ENCODE measurements around the gene AGER. TPM values are rescaled to one million over a fixed set of nuclear protein-coding genes. Genes with fewer than 3 reads are reported as not detected.
A peak's percentile ranks its signal among the peaks of the same experiment; 100 is the strongest.

Gene AGER
- total and polyA plus RNA-seq, 9 of the 15 experiments (the other 6 are each of a cell fraction or from before 2014, with no cell fraction given): 1.2 to 11.5 (median 4.1) TPM

GRCh38 chr6:32175711-32176475 lies 8.2 kb downstream of the AGER start, which contains the start of gene AGPAT1 (continued):
- 0 out of 2 replicates have a peak, but pooled peaks have one; percentile 50 for TF ChIP-seq THAP12 (CRISPR knock-in tag; IDR thresholded peaks at IDR 0.05)
- no peak for TF ChIP-seq MXD1 (CRISPR knock-in tag; IDR thresholded peaks at IDR 0.05; ENCODE audit: borderline replicate concordance, poor library complexity, severe bottlenecking)
- TF ChIP-seq ZBTB40 (IDR thresholded peaks at IDR 0.05): peak; percentile 96
- TF ChIP-seq ZBTB40 (CRISPR knock-in tag; IDR thresholded peaks at IDR 0.05): no peak
- TF ChIP-seq TCF3 (CRISPR knock-in tag; IDR thresholded peaks at IDR 0.05): no peak
- peak; percentile 50; the same call in 1 of the 2 replicates for TF ChIP-seq CXXC5 (CRISPR knock-in tag; IDR thresholded peaks at IDR 0.05)
- peak; percentile 77 for TF ChIP-seq RBFOX2 (IDR thresholded peaks at IDR 0.05; ENCODE audit: low read depth, low read length)
- no peak for TF ChIP-seq ARID3A (IDR thresholded peaks at IDR 0.05; ENCODE audit: borderline replicate concordance, low read depth, low read length)
- no peak for TF ChIP-seq ZNF239 (CRISPR knock-in tag; IDR thresholded peaks at IDR 0.05)
- no peak for TF ChIP-seq PRPF4 (IDR thresholded peaks at IDR 0.05; ENCODE audit: insufficient read depth, low read depth, low read length, poor library complexity, severe bottlenecking)
- TF ChIP-seq ETS2 (tag; IDR thresholded peaks at IDR 0.05; ENCODE audit: borderline replicate concordance, poor library complexity, severe bottlenecking): no peak
- no peak for TF ChIP-seq KLF13 (tag; IDR thresholded peaks at IDR 0.05; ENCODE audit: borderline replicate concordance, low read depth)
